MCF 10A (cell line): ENCODE results near the gene GLIPR1L2. TPM values are rescaled to one million over a fixed set of nuclear protein-coding genes. Genes with fewer than 3 reads are reported as not detected.
A peak's percentile ranks its signal among the peaks of the same experiment; 100 is the strongest.

Experiments used
- BruUV-seq: library from RNA; stranded (reverse); fragments of 400-500 nt; replicated peaks from 2 replicates; lab custom pipeline; 2021; lab: Mats Ljungman, UMichigan
- CTCF ChIA-PET: fragments of 300-600 bp; sonication (Branson Sonifier 250); formaldehyde crosslinking; extraction: SDS; loops from one replicate; lab custom pipeline; 2021; ENCODE audit warnings: antibody characterized with exemption, inconsistent platforms; lab: Yijun Ruan, JAX
- POLR2A ChIA-PET: fragments of 300-600, 350-650 bp; sonication (Branson Sonifier 250); formaldehyde crosslinking; extraction: SDS; loops from one replicate; lab custom pipeline; 2020; ENCODE audit warnings: antibody characterized with exemption, inconsistent platforms; lab: Yijun Ruan, JAX
- DNase-seq: peaks from one replicate; pipeline ENCODE4 v3.0.0-alpha.2; 2018; ENCODE audit not compliant: unreplicated experiment
- H3K27ac Mint-ChIP-seq: one replicate; pipeline ENCODE4 v1.8.0; 2022; ENCODE audit warnings: mild to moderate bottlenecking, low read depth, mixed read lengths; ENCODE audit not compliant: unreplicated experiment
- H3K27me3 Mint-ChIP-seq: one replicate; pipeline ENCODE4 v1.8.0; 2022; ENCODE audit warnings: mixed read lengths; ENCODE audit not compliant: insufficient read depth, unreplicated experiment
- H3K36me3 Mint-ChIP-seq: one replicate; pipeline ENCODE4 v1.8.0; 2022; ENCODE audit warnings: mild to moderate bottlenecking, moderate library complexity, mixed read lengths; ENCODE audit not compliant: insufficient read depth, unreplicated experiment
- H3K4me1 Mint-ChIP-seq: one replicate; pipeline ENCODE4 v1.8.0; 2022; ENCODE audit warnings: mixed read lengths; ENCODE audit not compliant: insufficient read depth, unreplicated experiment
- H3K4me3 Mint-ChIP-seq: one replicate; pipeline ENCODE4 v1.8.0; 2022; ENCODE audit warnings: mild to moderate bottlenecking, moderate library complexity, mixed read lengths; ENCODE audit not compliant: unreplicated experiment
- H3K9me3 Mint-ChIP-seq: one replicate; pipeline ENCODE4 v1.8.0; 2022; ENCODE audit warnings: mixed read lengths; ENCODE audit not compliant: unreplicated experiment
- intact Hi-C: fragments of 100-400 bp; cut with micrococcal nuclease; formaldehyde crosslinking; loops from 2 replicates; pipeline ENCODE4 v1.14.1; 2022
- total RNA-seq: library from RNA; stranded (reverse); gene quantifications from 2 replicates; pipeline ENCODE4 v1.2.3, GENCODE V29; 2022
- TF ChIP-seq, protein P1 (sequence below): fragments of 200-600 bp; IDR thresholded peaks from one replicate; pipeline ENCODE4 v1.8.0; 2022; ENCODE audit warnings: antibody characterized with exemption, mild to moderate bottlenecking; ENCODE audit not compliant: unreplicated experiment

Gene GLIPR1L2
- total RNA-seq, 1 experiment from 2014 or later, result 0.23 TPM

DNA sequence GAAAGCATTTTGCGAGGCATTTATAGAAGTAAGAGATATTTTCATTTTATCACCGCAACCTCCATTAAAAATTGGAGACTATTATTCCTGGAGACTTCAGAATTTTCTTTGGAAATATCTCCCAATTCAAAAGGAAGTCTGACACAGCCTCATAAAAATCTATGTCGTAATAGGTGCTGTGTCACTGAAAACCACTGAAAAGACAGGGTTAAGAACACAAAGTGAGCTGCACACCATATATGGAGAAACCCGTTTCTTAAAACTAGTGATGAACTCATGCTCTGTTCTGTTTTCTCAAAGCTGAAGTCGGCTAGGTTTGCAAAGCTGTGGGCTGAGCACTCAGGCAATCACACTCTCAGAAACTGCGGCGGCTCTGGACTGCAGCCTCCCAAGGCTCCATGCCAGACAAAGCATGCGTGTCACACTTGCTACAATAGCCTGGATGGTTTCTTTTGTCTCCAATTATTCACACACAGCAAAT lies 89.6 kb downstream of the GLIPR1L2 start, which contains the start of gene GLIPR1:
Gene GLIPR1 (plus strand): TSS at position 287 of the 481 bp plus-strand sequence. CDS start 126 bp downstream, at position 413.
- H3K9me3 Mint-ChIP-seq, result no peaks in the 10 kb centered on the region
- intact Hi-C loops, result loop anchor here (1.0 kb wide), 2 partner anchors 89 to 150 kb away; partner anchors contain the start of genes CAPS2 and GLIPR1L2
- H3K4me3 Mint-ChIP-seq, result peak within 1 kb of the TSS; percentile 66
- ChIA-PET CTCF (interaction anchor here (1.3 to 3.6 kb wide), 2 partner anchors 24 to 89 kb away, joined by 3 to 17 read pairs; partner anchors contain the start of gene GLIPR1L2), POLR2A (interaction anchor here (0.7 to 8.0 kb wide), 10 partner anchors 9 to 359 kb away, joined by 3 to 69 read pairs (median 3); partner anchors contain the start of genes GLIPR1L1, GLIPR1L2 and KRR1)
- no peaks in the 10 kb centered on the region for H3K36me3 Mint-ChIP-seq
- no peaks in the 10 kb centered on the region for H3K27me3 Mint-ChIP-seq
- TF ChIP-seq, protein P1, sequence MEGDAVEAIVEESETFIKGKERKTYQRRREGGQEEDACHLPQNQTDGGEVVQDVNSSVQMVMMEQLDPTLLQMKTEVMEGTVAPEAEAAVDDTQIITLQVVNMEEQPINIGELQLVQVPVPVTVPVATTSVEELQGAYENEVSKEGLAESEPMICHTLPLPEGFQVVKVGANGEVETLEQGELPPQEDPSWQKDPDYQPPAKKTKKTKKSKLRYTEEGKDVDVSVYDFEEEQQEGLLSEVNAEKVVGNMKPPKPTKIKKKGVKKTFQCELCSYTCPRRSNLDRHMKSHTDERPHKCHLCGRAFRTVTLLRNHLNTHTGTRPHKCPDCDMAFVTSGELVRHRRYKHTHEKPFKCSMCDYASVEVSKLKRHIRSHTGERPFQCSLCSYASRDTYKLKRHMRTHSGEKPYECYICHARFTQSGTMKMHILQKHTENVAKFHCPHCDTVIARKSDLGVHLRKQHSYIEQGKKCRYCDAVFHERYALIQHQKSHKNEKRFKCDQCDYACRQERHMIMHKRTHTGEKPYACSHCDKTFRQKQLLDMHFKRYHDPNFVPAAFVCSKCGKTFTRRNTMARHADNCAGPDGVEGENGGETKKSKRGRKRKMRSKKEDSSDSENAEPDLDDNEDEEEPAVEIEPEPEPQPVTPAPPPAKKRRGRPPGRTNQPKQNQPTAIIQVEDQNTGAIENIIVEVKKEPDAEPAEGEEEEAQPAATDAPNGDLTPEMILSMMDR, result no peak
- peak within 1 kb of the TSS; percentile 94 for H3K27ac Mint-ChIP-seq
- peak; percentile 95 for DNase-seq
- peaks cover 41% of the 10 kb centered on the region for H3K4me1 Mint-ChIP-seq
- BruUV-seq, result no TSS peak

DNA sequence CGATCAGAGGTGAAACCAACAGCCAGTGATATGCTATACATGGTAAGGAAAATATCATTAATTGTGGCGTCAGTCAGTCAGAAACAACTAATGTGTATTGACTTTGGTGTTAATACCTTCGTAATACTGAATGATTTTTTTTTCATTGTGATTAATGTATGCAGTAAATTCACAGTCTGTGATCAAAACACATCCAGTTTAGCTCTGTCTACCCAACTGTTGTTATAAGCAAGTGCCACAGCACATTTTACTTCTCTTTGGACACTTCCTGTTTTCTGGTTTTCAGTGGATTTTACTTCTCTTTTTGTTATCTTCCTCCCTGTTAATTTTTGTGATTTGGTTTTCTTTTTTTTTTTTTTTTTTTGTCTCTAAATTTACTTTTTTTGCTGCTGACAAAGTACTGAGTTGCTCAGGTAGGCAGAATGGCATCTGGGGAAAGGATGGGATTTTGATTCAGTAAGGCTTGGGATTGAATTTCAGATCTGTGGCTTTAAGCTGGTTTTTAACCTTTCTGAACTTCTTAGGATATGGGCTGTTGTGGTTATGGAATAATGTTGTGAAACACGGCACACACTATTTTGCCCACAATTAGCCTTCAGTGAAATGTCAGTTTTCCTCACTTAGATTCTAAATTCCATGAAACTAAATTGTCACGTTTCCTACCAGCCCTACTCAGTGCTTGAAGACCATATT lies 90.3 kb downstream of the GLIPR1L2 start:
- H3K4me3 Mint-ChIP-seq, result peak overlapping the region; percentile 66
- intact Hi-C loops, result no loop called here
- TSS peak; percentile 78 for BruUV-seq
- TF ChIP-seq, protein P1, result no peak
- peak overlapping the region; percentile 94 for H3K27ac Mint-ChIP-seq
- no peaks in the 10 kb centered on the region for H3K36me3 Mint-ChIP-seq
- ChIA-PET CTCF (interaction anchor here (0.5 to 3.6 kb wide), 4 partner anchors 18 to 585 kb away, joined by 3 to 17 read pairs (median 4); partner anchors contain the start of gene GLIPR1L2), POLR2A (interaction anchor here (0.7 to 8.0 kb wide), 7 partner anchors 8 to 240 kb away, joined by 3 to 69 read pairs (median 3); partner anchors contain the start of genes GLIPR1L2 and KRR1)
- no peaks in the 10 kb centered on the region for H3K27me3 Mint-ChIP-seq
- peak; percentile 46 for DNase-seq
- H3K9me3 Mint-ChIP-seq, result no peaks in the 10 kb centered on the region
- peaks cover 41% of the 10 kb centered on the region for H3K4me1 Mint-ChIP-seq

DNA sequence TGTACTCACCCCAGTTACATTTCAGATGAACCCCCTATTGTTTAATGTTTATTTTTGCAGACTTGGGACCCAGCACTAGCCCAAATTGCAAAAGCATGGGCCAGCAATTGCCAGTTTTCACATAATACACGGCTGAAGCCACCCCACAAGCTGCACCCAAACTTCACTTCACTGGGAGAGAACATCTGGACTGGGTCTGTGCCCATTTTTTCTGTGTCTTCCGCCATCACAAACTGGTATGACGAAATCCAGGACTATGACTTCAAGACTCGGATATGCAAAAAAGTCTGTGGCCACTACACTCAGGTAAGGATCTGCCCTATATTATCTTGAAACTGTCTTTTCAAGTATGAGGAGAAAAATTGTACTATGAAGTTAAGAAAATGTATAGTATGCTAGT lies 90.9 kb downstream of the GLIPR1L2 start:
- Mint-ChIP-seq H3K27me3 (no peaks in the 10 kb centered on the region), H3K9me3 (no peaks in the 10 kb centered on the region), H3K27ac (peak overlapping the region; percentile 94), H3K4me3 (peak overlapping the region; percentile 66), H3K4me1 (peaks cover 41% of the 10 kb centered on the region), H3K36me3 (no peaks in the 10 kb centered on the region)
- intact Hi-C loops, result no loop called here
- peak; percentile 66 for DNase-seq
- BruUV-seq, result no TSS peak
- ChIA-PET CTCF (interaction anchor here (0.6 to 4.3 kb wide), 4 partner anchors 90 to 244 kb away, joined by 3 to 21 read pairs (median 10); partner anchors contain the start of genes GLIPR1L1 and GLIPR1L2), POLR2A (interaction anchor here (4.8 to 8.0 kb wide), 2 partner anchors 30 to 91 kb away, joined by 29 to 69 read pairs; partner anchors contain the start of genes GLIPR1L2 and KRR1)
- TF ChIP-seq, protein P1, result no peak

Other genes with a start within 250 kb of the GLIPR1L2 start
- not detected in 2 replicates for gene KCNC2, start 181.2 kb upstream of the GLIPR1L2 start, total RNA-seq
- gene CAPS2, start 60.8 kb upstream of the GLIPR1L2 start, total RNA-seq, result 3.7 and 8.9 TPM in 2 replicates
- not detected in 2 replicates for gene GLIPR1L1, start 56.4 kb upstream of the GLIPR1L2 start, total RNA-seq
- 29.6 and 36.4 TPM in 2 replicates for gene GLIPR1, start 89.7 kb downstream of the GLIPR1L2 start, total RNA-seq
- 68.0 and 76.8 TPM in 2 replicates for gene KRR1, start 120.5 kb downstream of the GLIPR1L2 start, total RNA-seq